ENCODE data around the gene ZNF778.

Gene ZNF778

DNA sequence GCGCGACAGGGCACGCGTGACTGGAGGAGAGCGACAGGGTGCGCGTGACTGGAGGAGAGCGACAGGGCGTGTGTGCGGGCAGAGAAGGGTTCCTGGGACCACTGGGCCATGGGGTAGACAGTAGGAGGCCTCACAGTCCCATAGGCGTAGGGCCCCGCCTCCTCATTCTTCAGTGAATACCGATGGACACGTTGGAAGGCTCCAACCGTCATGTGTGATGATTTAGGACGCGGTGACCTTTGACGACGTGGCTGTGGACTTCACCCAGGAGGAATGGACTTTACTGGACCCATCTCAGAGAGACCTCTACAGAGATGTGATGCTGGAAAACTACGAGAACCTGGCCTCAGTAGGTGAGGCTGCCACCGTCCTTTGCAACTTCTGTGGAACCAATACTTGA lies 5.4 kb downstream of the ZNF778 start:
- no peaks in the 10 kb centered on the region for H3K9me3 ChIP-seq (ENCODE audit: low read depth, low read length)
- H3K4me3 ChIP-seq, result no peak overlapping the region
- peaks cover 16% of the 10 kb centered on the region; the same call in 1 of the 2 replicates for H3K36me3 ChIP-seq (ENCODE audit: insufficient read depth, low read length)
- TF ChIP-seq EZH2 (IDR thresholded peaks at IDR 0.05) (no peak), POLR2AphosphoS5 (IDR thresholded peaks at IDR 0.05; ENCODE audit: borderline replicate concordance, low read depth, low read length) (no peak), FOXP2 (optimal IDR thresholded peaks at IDR 0.05; ENCODE audit: control extremely low read depth, extremely low read length, insufficient read depth) (no peak)
- no peak overlapping the region for H3K27ac ChIP-seq
- DNase-seq (ENCODE audit: low read depth, low spot score), result no peak
- no peak overlapping the region for H3K9ac ChIP-seq (ENCODE audit: insufficient read length)

DNA sequence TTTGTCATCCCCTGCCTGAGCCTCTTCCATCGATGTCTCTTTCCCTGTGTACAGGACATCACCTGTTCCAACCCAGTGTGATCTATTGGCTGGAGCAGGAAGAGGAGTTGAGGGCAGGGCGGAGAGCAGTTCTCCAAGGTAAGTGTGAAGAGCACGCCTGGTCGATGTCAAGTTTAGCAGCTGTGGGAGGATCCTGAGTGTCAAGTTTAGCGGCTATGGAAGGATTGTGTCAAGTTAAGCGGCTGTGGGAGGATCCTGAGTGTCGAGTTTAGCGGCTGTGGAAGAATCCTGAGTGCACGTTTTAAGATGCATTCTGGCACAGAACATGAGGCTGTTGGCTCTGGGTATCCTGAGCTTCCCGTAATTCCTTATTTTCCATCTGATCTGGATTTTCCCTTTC lies 7.2 kb downstream of the ZNF778 start:
- no peak overlapping the region for H3K4me3 ChIP-seq
- TF ChIP-seq FOXP2 (optimal IDR thresholded peaks at IDR 0.05; ENCODE audit: control extremely low read depth, extremely low read length, insufficient read depth) (no peak), POLR2AphosphoS5 (IDR thresholded peaks at IDR 0.05; ENCODE audit: borderline replicate concordance, low read depth, low read length) (no peak), EZH2 (IDR thresholded peaks at IDR 0.05) (no peak)
- no peak for DNase-seq (ENCODE audit: low read depth, low spot score)
- H3K9me3 ChIP-seq (ENCODE audit: low read depth, low read length), result no peaks in the 10 kb centered on the region
- H3K27ac ChIP-seq, result no peak overlapping the region
- H3K36me3 ChIP-seq (ENCODE audit: insufficient read depth, low read length), result peaks cover 20% of the 10 kb centered on the region; the same call in 1 of the 2 replicates
- no peak overlapping the region for H3K9ac ChIP-seq (ENCODE audit: insufficient read length)

DNA sequence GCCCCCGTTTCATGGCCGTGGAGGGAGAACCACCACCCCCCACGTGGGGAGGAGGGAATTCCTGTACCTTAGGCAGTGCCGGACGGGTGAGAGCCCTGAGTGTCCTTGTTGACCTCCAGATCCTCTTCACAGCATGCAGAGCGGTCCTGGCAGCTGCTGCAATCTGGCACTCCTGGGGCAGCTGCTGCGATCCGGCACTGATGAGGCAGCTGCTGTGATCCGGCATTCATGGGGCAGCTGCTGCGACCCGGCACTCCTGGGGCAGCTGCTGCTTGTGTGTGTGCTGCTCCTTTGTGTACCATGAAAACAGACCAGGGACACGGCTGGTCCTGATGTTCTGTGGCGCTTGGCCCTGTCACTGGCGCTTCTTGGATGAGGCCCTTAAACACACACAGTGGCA lies 12.8 kb downstream of the ZNF778 start:
- Histone ChIP-seq H3K9ac (ENCODE audit: insufficient read length) (no peak overlapping the region), H3K27ac (no peak overlapping the region), H3K4me3 (no peak overlapping the region), H3K36me3 (ENCODE audit: insufficient read depth, low read length) (peaks cover 20% of the 10 kb centered on the region; the same call in 1 of the 2 replicates), H3K9me3 (ENCODE audit: low read depth, low read length) (no peaks in the 10 kb centered on the region)
- no peak for DNase-seq (ENCODE audit: low read depth, low spot score)
- TF ChIP-seq EZH2 (IDR thresholded peaks at IDR 0.05) (no peak), FOXP2 (optimal IDR thresholded peaks at IDR 0.05; ENCODE audit: control extremely low read depth, extremely low read length, insufficient read depth) (no peak), POLR2AphosphoS5 (IDR thresholded peaks at IDR 0.05; ENCODE audit: borderline replicate concordance, low read depth, low read length) (no peak)

DNA sequence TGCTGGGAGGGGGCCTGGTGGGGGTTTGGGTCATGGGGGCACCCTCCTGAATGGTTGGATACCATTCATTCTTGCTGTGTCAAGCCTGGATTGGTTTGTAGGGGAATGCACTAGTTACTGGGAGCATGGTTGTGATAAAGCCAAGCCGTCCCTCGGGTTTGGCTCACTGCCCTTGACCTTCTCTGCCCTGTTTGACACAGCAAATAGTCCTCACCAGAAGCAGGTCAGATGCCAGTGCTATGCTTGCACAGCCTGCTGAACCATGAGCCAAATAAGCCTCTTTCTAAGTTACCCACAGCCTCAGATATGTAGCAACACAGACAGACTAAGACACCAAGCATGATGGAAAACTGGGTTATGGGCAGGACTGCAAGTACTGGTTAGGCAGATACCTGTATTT lies 14.6 kb downstream of the ZNF778 start:
- Histone ChIP-seq H3K9ac (ENCODE audit: insufficient read length) (no peak overlapping the region), H3K36me3 (ENCODE audit: insufficient read depth, low read length) (peaks cover 12% of the 10 kb centered on the region; the same call in 1 of the 2 replicates), H3K4me3 (no peak overlapping the region), H3K9me3 (ENCODE audit: low read depth, low read length) (no peaks in the 10 kb centered on the region), H3K27ac (no peak overlapping the region)
- no peak for TF ChIP-seq FOXP2 (optimal IDR thresholded peaks at IDR 0.05; ENCODE audit: control extremely low read depth, extremely low read length, insufficient read depth)
- TF ChIP-seq POLR2AphosphoS5 (IDR thresholded peaks at IDR 0.05; ENCODE audit: borderline replicate concordance, low read depth, low read length), result no peak
- TF ChIP-seq EZH2 (IDR thresholded peaks at IDR 0.05), result no peak
- DNase-seq (ENCODE audit: low read depth, low spot score), result no peak

DNA sequence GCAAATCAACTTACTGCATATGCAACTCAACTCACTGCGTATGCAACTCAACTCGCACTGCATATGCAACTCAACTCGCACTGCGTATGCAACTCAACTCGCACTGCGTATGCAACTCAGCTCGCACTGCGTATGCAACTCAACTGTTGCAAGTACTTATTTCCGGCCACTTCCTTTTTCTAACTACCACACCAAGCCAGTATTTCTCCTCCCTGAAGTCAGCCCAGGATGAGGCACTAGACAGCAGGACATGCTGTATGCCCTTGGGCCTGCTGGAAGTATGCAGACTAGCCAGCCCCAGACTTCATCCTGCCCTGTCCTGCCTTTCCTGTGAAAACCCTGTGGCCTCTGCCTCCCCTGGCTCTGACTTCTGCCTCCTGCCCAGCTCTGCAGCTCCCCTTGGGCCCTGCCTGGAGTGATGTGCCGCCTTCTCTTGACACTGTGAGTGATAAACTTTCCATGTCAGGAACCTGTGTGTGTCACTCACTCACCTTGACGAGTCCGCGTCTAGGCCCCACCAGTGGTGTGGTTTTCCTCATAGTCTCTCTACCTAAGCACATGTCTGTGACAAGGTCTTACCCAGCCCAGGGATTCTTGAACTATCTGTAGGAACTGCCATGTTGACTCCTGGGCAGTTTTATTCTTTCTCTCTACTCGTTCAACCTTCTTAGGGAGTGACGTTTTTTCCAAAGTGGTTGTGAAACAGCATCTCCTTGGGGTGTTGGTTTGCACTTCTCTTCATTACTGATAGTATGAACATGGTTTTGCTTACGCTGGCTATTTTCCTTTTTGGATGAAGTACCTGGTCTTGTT lies 16.4 kb downstream of the ZNF778 start:
- Histone ChIP-seq H3K9ac (ENCODE audit: insufficient read length) (no peak overlapping the region), H3K27ac (no peak overlapping the region), H3K36me3 (ENCODE audit: insufficient read depth, low read length) (no peaks in the 10 kb centered on the region; the same call in 1 of the 2 replicates), H3K4me3 (no peak overlapping the region), H3K9me3 (ENCODE audit: low read depth, low read length) (no peaks in the 10 kb centered on the region)
- no peak for DNase-seq (ENCODE audit: low read depth, low spot score)
- TF ChIP-seq FOXP2 (optimal IDR thresholded peaks at IDR 0.05; ENCODE audit: control extremely low read depth, extremely low read length, insufficient read depth) (no peak), EZH2 (IDR thresholded peaks at IDR 0.05) (no peak), POLR2AphosphoS5 (IDR thresholded peaks at IDR 0.05; ENCODE audit: borderline replicate concordance, low read depth, low read length) (no peak)

DNA sequence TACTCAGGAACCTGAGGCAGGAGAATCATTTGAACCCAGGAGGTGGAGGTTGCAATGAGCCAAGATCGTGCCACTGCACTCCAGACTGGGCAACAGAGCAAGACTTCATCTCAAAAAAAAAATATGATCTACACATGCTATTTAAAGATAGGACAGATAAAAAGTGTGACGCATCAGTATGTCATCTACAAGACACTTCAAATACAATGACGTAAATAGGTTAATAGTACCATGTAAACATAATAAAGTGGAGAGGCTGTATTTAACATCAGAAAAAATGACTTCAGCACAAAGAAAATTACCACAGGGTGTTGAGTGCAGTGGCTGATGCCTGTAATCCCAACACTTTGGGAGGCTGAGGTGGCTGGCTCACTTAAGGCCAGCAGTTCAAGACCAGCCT lies 20.2 kb downstream of the ZNF778 start:
- H3K9ac ChIP-seq (ENCODE audit: insufficient read length), result no peak overlapping the region
- H3K9me3 ChIP-seq (ENCODE audit: low read depth, low read length), result no peaks in the 10 kb centered on the region
- no peak for DNase-seq (ENCODE audit: low read depth, low spot score)
- H3K4me3 ChIP-seq, result no peak overlapping the region
- H3K36me3 ChIP-seq (ENCODE audit: insufficient read depth, low read length), result no peaks in the 10 kb centered on the region; the same call in 1 of the 2 replicates
- TF ChIP-seq POLR2AphosphoS5 (IDR thresholded peaks at IDR 0.05; ENCODE audit: borderline replicate concordance, low read depth, low read length) (no peak), FOXP2 (optimal IDR thresholded peaks at IDR 0.05; ENCODE audit: control extremely low read depth, extremely low read length, insufficient read depth) (no peak), EZH2 (IDR thresholded peaks at IDR 0.05) (no peak)
- H3K27ac ChIP-seq, result no peak overlapping the region

DNA sequence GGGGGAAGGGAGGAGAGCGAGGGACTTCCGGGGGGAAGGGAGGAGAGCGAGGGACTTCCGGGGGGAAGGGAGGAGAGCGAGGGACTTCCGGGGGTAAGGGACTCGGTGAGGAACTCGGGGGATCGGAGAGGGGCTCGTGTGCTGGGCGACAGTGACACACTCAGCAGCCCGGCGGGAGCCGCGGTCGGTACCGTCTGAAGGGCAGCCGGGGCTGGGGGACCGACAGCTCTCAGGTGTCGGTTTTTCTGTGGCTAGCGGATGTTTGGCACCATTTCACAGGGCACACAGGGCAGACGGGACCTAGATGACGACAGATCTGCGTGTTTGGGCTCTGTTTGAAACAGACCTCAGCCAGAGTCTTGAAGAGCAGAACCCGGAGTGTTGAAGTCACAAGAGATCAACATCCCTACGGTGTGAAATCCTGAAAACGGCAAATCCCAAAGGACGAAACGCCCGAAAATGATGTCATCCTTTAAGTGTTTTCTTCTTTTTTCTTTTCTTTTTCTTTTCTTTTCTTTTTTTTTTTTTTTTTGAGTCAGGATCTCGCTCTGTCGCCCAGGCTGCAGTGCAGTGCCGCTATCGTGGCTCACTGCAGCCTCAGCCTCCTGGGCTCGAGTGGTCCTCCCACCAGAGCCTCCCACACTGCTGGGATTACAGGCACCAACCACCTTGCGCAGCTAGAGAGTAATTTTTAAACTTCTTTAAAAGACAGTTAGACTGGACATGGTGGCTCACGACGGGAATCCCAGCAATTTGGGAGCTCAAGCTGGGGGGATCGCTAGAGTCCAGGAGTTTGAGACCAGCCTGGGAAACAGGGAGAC lies 23.9 kb downstream of the ZNF778 start:
- peak overlapping the region; percentile 90 for H3K27ac ChIP-seq
- no peaks in the 10 kb centered on the region for H3K9me3 ChIP-seq (ENCODE audit: low read depth, low read length)
- peak overlapping the region; percentile 89 for H3K4me3 ChIP-seq
- TF ChIP-seq POLR2AphosphoS5 (IDR thresholded peaks at IDR 0.05; ENCODE audit: borderline replicate concordance, low read depth, low read length) (peak; percentile 84), FOXP2 (optimal IDR thresholded peaks at IDR 0.05; ENCODE audit: control extremely low read depth, extremely low read length, insufficient read depth) (no peak)
- DNase-seq (ENCODE audit: low read depth, low spot score), result no peak
- peak overlapping the region; percentile 94 for H3K9ac ChIP-seq (ENCODE audit: insufficient read length)
- no peaks in the 10 kb centered on the region for H3K36me3 ChIP-seq (ENCODE audit: insufficient read depth, low read length)

DNA sequence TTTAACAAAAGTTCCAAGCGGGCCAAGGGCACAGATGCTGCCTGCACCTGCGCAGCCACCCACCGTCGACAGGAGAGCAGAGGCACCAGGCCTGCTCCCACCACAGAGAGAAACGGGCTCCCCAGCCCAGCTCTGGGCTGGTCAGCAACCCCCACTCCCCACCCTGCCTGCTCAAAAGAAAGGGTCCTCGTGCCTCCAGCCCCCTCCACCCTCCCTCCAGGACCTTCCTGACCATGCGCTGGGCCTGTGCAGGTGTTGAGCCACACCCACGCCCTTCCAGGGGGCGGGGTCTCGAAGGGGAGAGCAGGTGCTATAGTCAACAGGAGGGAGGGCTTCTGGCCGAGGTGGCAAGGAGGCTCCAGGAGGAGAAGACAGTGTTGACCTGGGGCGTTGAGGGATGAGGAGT lies 25.3 kb downstream of the ZNF778 start:
- H3K36me3 ChIP-seq (ENCODE audit: insufficient read depth, low read length), result no peaks in the 10 kb centered on the region
- no peak for DNase-seq (ENCODE audit: low read depth, low spot score)
- no peak overlapping the region for H3K4me3 ChIP-seq

More for the DNA sequence above, 25.3 kb downstream of the ZNF778 start:
- H3K9me3 ChIP-seq (ENCODE audit: low read depth, low read length), result no peaks in the 10 kb centered on the region
- no peak overlapping the region for H3K9ac ChIP-seq (ENCODE audit: insufficient read length)
- H3K27ac ChIP-seq, result no peak overlapping the region
- TF ChIP-seq FOXP2 (optimal IDR thresholded peaks at IDR 0.05; ENCODE audit: control extremely low read depth, extremely low read length, insufficient read depth) (no peak), EZH2 (IDR thresholded peaks at IDR 0.05) (no peak), POLR2AphosphoS5 (IDR thresholded peaks at IDR 0.05; ENCODE audit: borderline replicate concordance, low read depth, low read length) (no peak)
